MCF 10A (cell line): ENCODE data around the gene DUS2. TPM values are rescaled to one million over a fixed set of nuclear protein-coding genes. Genes with fewer than 3 reads are reported as not detected.

Experiments
- BruUV-seq: library from RNA; stranded (reverse); fragments of 400-500 nt; replicated peaks from 2 replicates; lab custom pipeline; 2021; lab: Mats Ljungman, UMichigan
- CTCF ChIA-PET: fragments of 300-600 bp; sonication (Branson Sonifier 250); formaldehyde crosslinking; extraction: SDS; loops from one replicate; lab custom pipeline; 2021; ENCODE audit warnings: antibody characterized with exemption, inconsistent platforms; lab: Yijun Ruan, JAX
- POLR2A ChIA-PET: fragments of 300-600, 350-650 bp; sonication (Branson Sonifier 250); formaldehyde crosslinking; extraction: SDS; loops from one replicate; lab custom pipeline; 2020; ENCODE audit warnings: antibody characterized with exemption, inconsistent platforms; lab: Yijun Ruan, JAX
- DNase-seq: peaks from one replicate; pipeline ENCODE4 v3.0.0-alpha.2; 2018; ENCODE audit not compliant: unreplicated experiment
- H3K27ac Mint-ChIP-seq: one replicate; pipeline ENCODE4 v1.8.0; 2022; ENCODE audit warnings: mild to moderate bottlenecking, low read depth, mixed read lengths; ENCODE audit not compliant: unreplicated experiment
- H3K27me3 Mint-ChIP-seq: one replicate; pipeline ENCODE4 v1.8.0; 2022; ENCODE audit warnings: mixed read lengths; ENCODE audit not compliant: insufficient read depth, unreplicated experiment
- H3K36me3 Mint-ChIP-seq: one replicate; pipeline ENCODE4 v1.8.0; 2022; ENCODE audit warnings: mild to moderate bottlenecking, moderate library complexity, mixed read lengths; ENCODE audit not compliant: insufficient read depth, unreplicated experiment
- H3K4me1 Mint-ChIP-seq: one replicate; pipeline ENCODE4 v1.8.0; 2022; ENCODE audit warnings: mixed read lengths; ENCODE audit not compliant: insufficient read depth, unreplicated experiment
- H3K4me3 Mint-ChIP-seq: one replicate; pipeline ENCODE4 v1.8.0; 2022; ENCODE audit warnings: mild to moderate bottlenecking, moderate library complexity, mixed read lengths; ENCODE audit not compliant: unreplicated experiment
- H3K9me3 Mint-ChIP-seq: one replicate; pipeline ENCODE4 v1.8.0; 2022; ENCODE audit warnings: mixed read lengths; ENCODE audit not compliant: unreplicated experiment
- intact Hi-C: fragments of 100-400 bp; cut with micrococcal nuclease; formaldehyde crosslinking; loops from 2 replicates; pipeline ENCODE4 v1.14.1; 2022
- total RNA-seq: library from RNA; stranded (reverse); gene quantifications from 2 replicates; pipeline ENCODE4 v1.2.3, GENCODE V29; 2022
- TF ChIP-seq, protein P1 (sequence below): fragments of 200-600 bp; IDR thresholded peaks from one replicate; pipeline ENCODE4 v1.8.0; 2022; ENCODE audit warnings: antibody characterized with exemption, mild to moderate bottlenecking; ENCODE audit not compliant: unreplicated experiment

The DUS2 gene
- total RNA-seq, 1 experiment from 2014 or later, result 24.2 TPM

DNA sequence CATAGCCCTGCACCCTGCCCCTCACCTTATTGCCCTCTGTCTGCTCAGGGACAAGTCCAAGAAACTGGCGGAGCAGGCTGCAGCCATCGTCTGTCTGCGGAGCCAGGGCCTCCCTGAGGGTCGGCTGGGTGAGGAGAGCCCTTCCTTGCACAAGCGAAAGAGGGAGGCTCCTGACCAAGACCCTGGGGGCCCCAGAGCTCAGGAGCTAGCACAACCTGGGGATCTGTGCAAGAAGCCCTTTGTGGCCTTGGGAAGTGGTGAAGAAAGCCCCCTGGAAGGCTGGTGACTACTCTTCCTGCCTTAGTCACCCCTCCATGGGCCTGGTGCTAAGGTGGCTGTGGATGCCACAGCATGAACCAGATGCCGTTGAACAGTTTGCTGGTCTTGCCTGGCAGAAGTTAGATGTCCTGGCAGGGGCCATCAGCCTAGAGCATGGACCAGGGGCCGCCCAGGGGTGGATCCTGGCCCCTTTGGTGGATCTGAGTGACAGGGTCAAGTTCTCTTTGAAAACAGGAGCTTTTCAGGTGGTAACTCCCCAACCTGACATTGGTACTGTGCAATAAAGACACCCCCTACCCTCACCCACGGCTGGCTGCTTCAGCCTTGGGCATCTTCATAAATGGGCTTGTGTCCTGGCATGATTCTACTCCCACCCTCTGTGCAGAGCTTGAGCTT, 55.8 kb downstream of the DUS2 start:
- Mint-ChIP-seq H3K27me3 (no peaks in the 10 kb centered on the region), H3K4me3 (no peak overlapping the region), H3K36me3 (peaks cover 37% of the 10 kb centered on the region), H3K4me1 (no peaks in the 10 kb centered on the region), H3K27ac (no peak overlapping the region), H3K9me3 (no peaks in the 10 kb centered on the region)
- BruUV-seq, result no TSS peak
- intact Hi-C loops, result no loop called here
- no peak for DNase-seq
- TF ChIP-seq, protein P1, sequence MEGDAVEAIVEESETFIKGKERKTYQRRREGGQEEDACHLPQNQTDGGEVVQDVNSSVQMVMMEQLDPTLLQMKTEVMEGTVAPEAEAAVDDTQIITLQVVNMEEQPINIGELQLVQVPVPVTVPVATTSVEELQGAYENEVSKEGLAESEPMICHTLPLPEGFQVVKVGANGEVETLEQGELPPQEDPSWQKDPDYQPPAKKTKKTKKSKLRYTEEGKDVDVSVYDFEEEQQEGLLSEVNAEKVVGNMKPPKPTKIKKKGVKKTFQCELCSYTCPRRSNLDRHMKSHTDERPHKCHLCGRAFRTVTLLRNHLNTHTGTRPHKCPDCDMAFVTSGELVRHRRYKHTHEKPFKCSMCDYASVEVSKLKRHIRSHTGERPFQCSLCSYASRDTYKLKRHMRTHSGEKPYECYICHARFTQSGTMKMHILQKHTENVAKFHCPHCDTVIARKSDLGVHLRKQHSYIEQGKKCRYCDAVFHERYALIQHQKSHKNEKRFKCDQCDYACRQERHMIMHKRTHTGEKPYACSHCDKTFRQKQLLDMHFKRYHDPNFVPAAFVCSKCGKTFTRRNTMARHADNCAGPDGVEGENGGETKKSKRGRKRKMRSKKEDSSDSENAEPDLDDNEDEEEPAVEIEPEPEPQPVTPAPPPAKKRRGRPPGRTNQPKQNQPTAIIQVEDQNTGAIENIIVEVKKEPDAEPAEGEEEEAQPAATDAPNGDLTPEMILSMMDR, result no peak
- POLR2A ChIA-PET, result no interaction called here
- CTCF ChIA-PET, result interaction anchor here (0.9 kb wide), 1 partner anchor 11 kb away, joined by 4 read pairs; no protein-coding TSS in a partner anchor

DNA sequence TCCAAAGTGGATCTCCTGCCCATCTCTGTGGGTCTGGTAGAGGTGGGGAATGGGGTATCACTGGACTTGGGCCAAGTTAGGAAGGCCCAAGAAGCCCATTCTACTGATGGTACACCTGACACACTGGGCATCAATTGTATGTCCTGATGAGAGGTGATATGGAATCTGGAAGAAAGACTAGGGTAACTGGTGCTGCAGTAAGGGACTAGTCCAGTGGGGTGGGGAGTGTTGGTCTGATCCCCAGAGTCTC, 56.2 kb downstream of the DUS2 start:
- Mint-ChIP-seq H3K27ac (no peak overlapping the region), H3K4me1 (no peaks in the 10 kb centered on the region), H3K9me3 (no peaks in the 10 kb centered on the region), H3K36me3 (peaks cover 33% of the 10 kb centered on the region), H3K4me3 (no peak overlapping the region), H3K27me3 (no peaks in the 10 kb centered on the region)
- ChIA-PET CTCF (interaction anchor here (0.9 kb wide), 1 partner anchor 12 kb away, joined by 4 read pairs; no protein-coding TSS in a partner anchor), POLR2A (no interaction called here)
- intact Hi-C loops, result no loop called here
- no peak for DNase-seq
- BruUV-seq, result no TSS peak
- TF ChIP-seq, protein P1, result no peak

DNA sequence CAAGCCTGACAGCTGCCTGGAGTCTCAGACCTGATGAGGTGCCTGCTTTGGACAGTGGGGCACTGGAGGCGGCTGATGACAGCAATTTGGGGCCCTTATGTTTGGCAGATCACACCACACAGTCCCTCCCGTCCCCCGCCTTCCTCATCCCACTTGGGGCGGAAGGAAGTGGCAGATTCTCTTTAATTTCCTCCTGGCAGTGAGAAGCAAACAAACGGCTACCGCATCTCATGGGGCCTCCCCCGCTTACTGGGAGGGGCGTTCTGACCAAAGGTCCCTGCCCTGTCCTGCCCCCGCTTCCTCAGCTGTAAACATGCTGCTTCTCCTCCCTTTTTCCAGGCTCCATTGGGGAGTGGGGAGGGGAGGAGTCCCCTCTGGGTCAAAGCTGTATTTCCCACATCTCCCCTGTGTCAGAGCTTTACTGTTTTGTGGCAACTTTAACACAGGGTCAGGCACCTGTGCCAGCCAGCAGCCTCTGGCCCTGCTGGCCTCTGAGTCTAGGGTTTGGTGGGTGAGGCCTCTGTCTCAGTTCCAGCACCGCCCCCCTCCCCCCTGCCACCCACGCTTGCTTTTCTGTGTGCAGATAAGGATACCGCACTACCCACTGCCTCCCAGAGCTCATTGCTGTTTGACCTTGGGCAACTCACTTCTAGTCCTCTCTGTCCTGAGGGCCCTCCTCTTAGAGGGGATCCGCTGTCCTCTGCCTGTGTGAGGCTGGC, 56.7 kb downstream of the DUS2 start:
- BruUV-seq, result no TSS peak
- CTCF ChIA-PET, result interaction anchor here (0.9 kb wide), 1 partner anchor 12 kb away, joined by 4 read pairs; no protein-coding TSS in a partner anchor
- H3K9me3 Mint-ChIP-seq, result no peaks in the 10 kb centered on the region
- intact Hi-C loops, result no loop called here
- POLR2A ChIA-PET, result no interaction called here
- no peak overlapping the region for H3K27ac Mint-ChIP-seq
- H3K27me3 Mint-ChIP-seq, result no peaks in the 10 kb centered on the region
- no peak for DNase-seq
- H3K36me3 Mint-ChIP-seq, result peaks cover 31% of the 10 kb centered on the region
- H3K4me1 Mint-ChIP-seq, result no peaks in the 10 kb centered on the region
- TF ChIP-seq, protein P1, result no peak
- H3K4me3 Mint-ChIP-seq, result no peak overlapping the region

DNA sequence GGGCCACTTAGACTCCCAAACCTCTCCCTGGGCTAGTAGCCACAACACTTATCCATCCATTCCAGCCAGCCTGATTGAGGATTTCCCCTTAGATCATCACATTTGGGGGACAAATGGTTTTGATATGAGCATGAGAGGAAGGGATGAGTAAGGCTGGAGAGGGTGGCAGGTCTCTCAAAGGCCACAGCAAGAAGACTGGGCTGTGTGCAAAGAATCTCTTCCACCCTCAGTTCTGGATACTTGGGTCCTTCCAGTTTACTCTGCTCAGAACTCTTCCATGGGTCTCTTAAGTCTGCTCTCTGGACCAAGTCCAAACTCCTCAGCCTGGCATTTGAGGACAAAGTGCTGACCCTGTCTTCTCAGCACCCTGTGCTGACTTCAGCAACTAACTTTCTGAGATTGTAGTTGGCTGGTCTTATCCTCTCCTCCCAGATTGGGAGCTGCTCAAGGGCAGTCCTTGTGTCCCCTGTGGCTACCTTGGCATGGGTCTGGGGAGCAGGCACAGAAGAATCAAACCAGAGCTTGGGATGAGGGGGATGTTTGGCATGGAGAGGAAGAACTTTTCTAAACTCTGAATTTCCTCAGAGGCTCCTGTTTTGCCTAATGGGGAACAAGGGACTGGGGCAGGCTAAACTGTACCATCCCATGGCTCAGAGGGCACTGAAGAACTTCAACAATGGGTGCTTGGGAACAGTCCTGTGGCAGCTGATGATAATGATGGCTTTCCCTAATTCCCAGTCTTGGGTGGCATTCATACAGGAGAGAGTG, 59.0 kb downstream of the DUS2 start:
- TF ChIP-seq, protein P1, result no peak
- no peaks in the 10 kb centered on the region for H3K27me3 Mint-ChIP-seq
- no peak for DNase-seq
- intact Hi-C loops, result no loop called here
- H3K27ac Mint-ChIP-seq, result peak overlapping the region; percentile 2
- no peaks in the 10 kb centered on the region for H3K9me3 Mint-ChIP-seq
- ChIA-PET CTCF (interaction anchor here (0.6 kb wide), 1 partner anchor 18 kb away, joined by 3 read pairs; no protein-coding TSS in a partner anchor), POLR2A (interaction anchor here (7.9 kb wide), 1 partner anchor 10 kb away, joined by 104 read pairs; no protein-coding TSS in a partner anchor)
- peaks cover 11% of the 10 kb centered on the region for H3K36me3 Mint-ChIP-seq
- H3K4me3 Mint-ChIP-seq, result no peak overlapping the region
- BruUV-seq, result no TSS peak
- peaks cover 5% of the 10 kb centered on the region for H3K4me1 Mint-ChIP-seq
